ENCODE measurements around the gene LPCAT1. TPM values are rescaled to one million over a fixed set of nuclear protein-coding genes. Genes with fewer than 3 reads are reported as not detected.

LPCAT1 gene
- total RNA-seq, 4 donors from 2014 or later = 23.4 to 45.3 (median 26.8) TPM

DNA sequence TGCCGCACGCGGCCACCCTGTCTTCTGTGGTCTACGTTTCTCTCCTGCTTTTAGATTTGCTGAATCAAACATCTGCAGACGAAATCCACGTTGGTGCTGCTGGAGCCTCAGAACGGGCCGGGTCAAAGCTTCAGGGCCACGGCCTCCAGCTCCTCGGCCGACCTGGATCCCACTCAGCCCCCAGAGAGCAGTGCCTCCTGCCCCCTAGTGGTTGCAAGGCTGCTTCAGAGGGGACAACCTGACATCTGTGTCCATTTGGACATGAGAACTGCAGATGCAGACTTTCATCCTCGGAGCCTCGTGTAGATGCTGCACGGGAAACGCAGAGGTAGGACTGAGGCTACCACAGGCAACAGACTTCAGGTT is 55.5 kb downstream of the LPCAT1 start:
- no peak for DNase-seq (ENCODE audit: low spot score in 2 of 2)
- Histone ChIP-seq H3K27me3 (no peaks in the 10 kb centered on the region), H3K4me3 (no peak overlapping the region), H3K4me1 (no peaks in the 10 kb centered on the region), H3K36me3 (peaks cover 0 to 66% (median 0%) of the 10 kb centered on the region in 3 donors), H3K9me3 (no peaks in the 10 kb centered on the region), H3K27ac (no peak overlapping the region)
- 65 to 68% methylated on average over 15 of the region's 15 CpGs for WGBS, 2 donors
- TF ChIP-seq CTCF (IDR thresholded peaks at IDR 0.05) = peak in 2 of 5 experiments; percentile 18 to 29
- TF ChIP-seq EP300 (IDR thresholded peaks at IDR 0.05) = no peak

DNA sequence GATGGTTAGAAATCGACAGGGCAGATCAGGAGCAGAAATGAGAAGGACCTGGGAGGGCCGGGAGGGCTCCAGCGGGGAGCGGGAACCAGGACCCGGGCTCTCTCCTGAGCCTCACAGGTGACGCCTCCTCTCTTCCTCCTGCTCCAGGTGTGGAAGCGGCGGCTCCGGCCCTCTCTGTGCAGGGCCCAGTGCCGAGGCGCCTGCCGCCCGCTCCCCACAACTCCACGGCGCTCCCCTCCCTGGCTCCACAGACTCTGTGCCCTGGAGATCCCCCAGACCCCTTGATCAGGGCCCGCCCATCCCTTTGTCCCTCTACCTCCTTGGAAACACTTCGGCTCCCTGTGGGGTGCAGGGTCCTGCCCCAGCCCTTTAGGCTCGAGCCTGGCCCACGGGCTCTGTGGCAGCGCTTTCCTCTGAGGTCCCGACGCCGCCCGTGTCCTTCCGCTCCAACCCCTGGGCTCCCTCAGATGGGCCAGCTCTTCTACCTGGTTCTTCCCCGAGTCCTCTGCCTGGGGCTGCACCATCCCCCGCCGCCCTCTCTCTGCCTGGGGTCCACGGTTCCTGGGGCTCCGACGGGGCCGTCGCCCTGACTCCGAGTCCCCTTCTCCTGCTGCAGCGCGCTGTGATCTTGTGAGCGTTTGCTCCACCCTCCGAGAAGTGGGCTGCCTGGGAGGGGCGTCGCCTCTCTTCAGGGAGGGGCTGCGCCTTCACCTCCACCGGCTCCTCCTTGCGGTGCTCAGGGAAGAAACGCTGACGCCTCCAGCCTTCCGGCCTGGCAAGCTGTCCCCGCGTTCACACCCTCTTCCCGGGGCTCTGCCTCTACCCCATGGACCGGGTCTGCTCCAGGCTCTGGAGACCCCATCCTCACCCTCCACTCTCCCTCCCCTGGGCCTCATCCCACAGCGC is 56.2 kb downstream of the LPCAT1 start:
- no peak overlapping the region for H3K4me3 ChIP-seq
- TF ChIP-seq POLR2A (IDR thresholded peaks at IDR 0.05) (no peak), CTCF (IDR thresholded peaks at IDR 0.05) (no peak), EP300 (IDR thresholded peaks at IDR 0.05) (no peak)
- WGBS, 2 donors = 92 to 95% methylated on average over 51 of the region's 51 CpGs
- H3K27me3 ChIP-seq = no peaks in the 10 kb centered on the region
- DNase-seq (ENCODE audit: low spot score in 2 of 2) = no peak
- no peaks in the 10 kb centered on the region for H3K9me3 ChIP-seq
- H3K4me1 ChIP-seq = no peaks in the 10 kb centered on the region
- H3K36me3 ChIP-seq = peaks cover 0 to 66% (median 0%) of the 10 kb centered on the region in 3 donors
- H3K27ac ChIP-seq = no peak overlapping the region

DNA sequence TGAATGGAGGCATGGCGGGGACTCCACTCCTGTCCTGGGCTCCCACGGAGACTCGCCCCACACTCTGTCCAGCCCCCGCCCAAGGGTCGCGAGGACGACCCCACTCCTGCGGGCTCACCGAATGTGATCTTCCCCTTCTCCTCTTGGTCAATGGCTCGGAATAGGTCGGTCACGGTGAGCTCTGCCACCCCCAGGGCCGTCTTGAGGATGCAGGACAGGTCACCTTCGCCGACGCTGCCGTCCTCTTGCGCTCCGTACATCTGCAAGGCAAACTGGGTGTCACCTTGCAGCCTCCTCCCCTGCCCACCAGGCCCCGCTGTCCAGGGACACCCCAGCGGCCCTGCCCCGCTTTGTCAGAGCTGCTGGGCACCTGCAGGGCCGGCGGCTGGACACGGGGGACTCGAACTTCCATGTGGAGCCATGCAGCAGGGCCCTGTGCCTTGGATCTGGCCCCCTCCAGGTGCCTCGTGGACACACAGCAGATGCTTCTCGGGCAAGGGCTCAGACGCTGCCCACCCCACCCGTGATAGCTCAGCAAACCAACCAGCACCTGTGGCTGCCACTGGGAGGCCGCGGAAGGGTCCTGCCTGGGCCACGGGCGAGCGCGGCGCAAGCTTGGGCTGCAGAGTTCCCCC is 57.0 kb downstream of the LPCAT1 start:
- 93 to 96% methylated on average over 28 to 31 of the region's 37 CpGs for WGBS, 2 donors
- no peak for DNase-seq (ENCODE audit: low spot score in 2 of 2)
- H3K27ac ChIP-seq = no peak overlapping the region
- H3K36me3 ChIP-seq = peaks cover 0 to 67% (median 0%) of the 10 kb centered on the region in 3 donors
- no peak overlapping the region for H3K4me3 ChIP-seq
- no peaks in the 10 kb centered on the region for H3K4me1 ChIP-seq
- no peaks in the 10 kb centered on the region for H3K9me3 ChIP-seq
- no peak for TF ChIP-seq EP300 (IDR thresholded peaks at IDR 0.05)
- no peak for TF ChIP-seq POLR2A (IDR thresholded peaks at IDR 0.05)
- no peaks in the 10 kb centered on the region for H3K27me3 ChIP-seq

DNA sequence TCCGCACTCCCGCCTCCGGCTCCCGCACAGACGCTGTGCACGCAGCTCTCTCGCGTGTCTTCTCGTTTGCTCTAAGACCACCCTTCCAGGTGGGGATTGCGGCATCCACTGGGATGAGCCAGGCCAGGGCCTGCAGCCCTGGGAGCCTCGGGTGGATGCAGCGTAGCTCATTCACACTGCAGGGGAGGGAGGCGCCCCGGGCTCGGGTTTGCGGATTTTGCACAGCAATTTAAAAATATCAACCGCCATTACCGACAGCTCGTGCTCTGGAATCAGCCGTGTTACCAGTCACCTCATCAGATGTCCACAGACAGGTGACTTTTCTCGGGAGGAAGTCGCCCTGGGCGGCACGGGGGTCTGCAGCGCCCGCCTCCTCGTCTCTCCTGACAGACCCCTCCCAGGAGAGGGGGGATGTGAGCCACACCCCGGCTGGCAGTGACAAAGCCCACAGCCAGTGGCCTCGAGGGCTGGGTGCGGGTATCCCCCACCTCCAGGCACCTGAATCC is 57.7 kb downstream of the LPCAT1 start:
- 96 to 98% methylated on average over 30 of the region's 30 CpGs for WGBS, 2 donors
- H3K36me3 ChIP-seq = peaks cover 0 to 73% (median 0%) of the 10 kb centered on the region in 3 donors
- no peak for DNase-seq (ENCODE audit: low spot score in 2 of 2)

GRCh38 chr5:1465117-1465516 is 58.6 kb downstream of the LPCAT1 start:
- Histone ChIP-seq H3K36me3 (peaks cover 0 to 68% (median 0%) of the 10 kb centered on the region in 3 donors), H3K27me3 (no peaks in the 10 kb centered on the region), H3K27ac (no peak overlapping the region), H3K4me1 (no peaks in the 10 kb centered on the region), H3K9me3 (no peaks in the 10 kb centered on the region), H3K4me3 (no peak overlapping the region)
- WGBS, 2 donors = 96 to 98% methylated on average over 22 of the region's 22 CpGs
- TF ChIP-seq CTCF (IDR thresholded peaks at IDR 0.05) (no peak), POLR2A (IDR thresholded peaks at IDR 0.05) (no peak), EP300 (IDR thresholded peaks at IDR 0.05) (no peak)
- DNase-seq (ENCODE audit: low spot score in 2 of 2) = no peak

More for the DNA sequence above, 57.7 kb downstream of the LPCAT1 start:
- no peaks in the 10 kb centered on the region for H3K4me1 ChIP-seq
- TF ChIP-seq CTCF (IDR thresholded peaks at IDR 0.05) = no peak
- TF ChIP-seq EP300 (IDR thresholded peaks at IDR 0.05) = no peak
- TF ChIP-seq POLR2A (IDR thresholded peaks at IDR 0.05) = no peak
- no peak overlapping the region for H3K27ac ChIP-seq
- no peaks in the 10 kb centered on the region for H3K27me3 ChIP-seq
- H3K4me3 ChIP-seq = no peak overlapping the region
- no peaks in the 10 kb centered on the region for H3K9me3 ChIP-seq

Data from tibial nerve (tissue), 4 donors.